ENCODE data around the gene AAGAB. TPM values are rescaled to one million over a fixed set of nuclear protein-coding genes. Genes with fewer than 3 reads are reported as not detected.
A peak's percentile ranks its signal among the peaks of the same experiment; 100 is the strongest.

AAGAB gene
- total RNA-seq, 1 donor from 2014 or later, result 27.8 TPM

GRCh38 chr15:67163180-67163579 lies 91.3 kb downstream of the AAGAB start:
- Histone ChIP-seq H3K9me3 (no peaks in the 10 kb centered on the region), H3K4me3 (no peak overlapping the region), H3K36me3 (peaks cover 0 to 7% of the 10 kb centered on the region in 2 donors), H3K4me1 (peaks cover 12 to 45% of the 10 kb centered on the region in 2 donors), H3K27ac (no peak overlapping the region), H3K27me3 (no peaks in the 10 kb centered on the region)
- DNase-seq (ENCODE audit: low spot score in 2 of 2), result no peak
- intact Hi-C loops (cut with DNase I), result no loop called here
- no peak for TF ChIP-seq CTCF (IDR thresholded peaks at IDR 0.05)

- H3K4me3 ChIP-seq, result no peak overlapping the region
- no peaks in the 10 kb centered on the region for H3K36me3 ChIP-seq
- no peaks in the 10 kb centered on the region for H3K27me3 ChIP-seq
- intact Hi-C loops (cut with DNase I), result no loop called here
- no peak for TF ChIP-seq CTCF (IDR thresholded peaks at IDR 0.05)
- DNase-seq (ENCODE audit: low spot score in 2 of 2), result no peak
- H3K9me3 ChIP-seq, result no peaks in the 10 kb centered on the region
- H3K27ac ChIP-seq, result no peak overlapping the region
- H3K4me1 ChIP-seq, result peaks cover 9 to 38% of the 10 kb centered on the region in 2 donors
Measured at GRCh38 chr15:67161881-67162280, 92.6 kb downstream of the AAGAB start.

- peaks cover 9 to 33% of the 10 kb centered on the region in 2 donors for H3K4me1 ChIP-seq
- no peak for DNase-seq (ENCODE audit: low spot score in 2 of 2)
- no peaks in the 10 kb centered on the region for H3K27me3 ChIP-seq
- no peak overlapping the region for H3K27ac ChIP-seq
- no peaks in the 10 kb centered on the region for H3K9me3 ChIP-seq
- TF ChIP-seq CTCF (IDR thresholded peaks at IDR 0.05), result no peak
- no peak overlapping the region for H3K4me3 ChIP-seq
- intact Hi-C loops (cut with DNase I), result no loop called here
- no peaks in the 10 kb centered on the region for H3K36me3 ChIP-seq
Measured at GRCh38 chr15:67161412-67161811, 93.0 kb downstream of the AAGAB start.

GRCh38 chr15:67158367-67158766 lies 96.1 kb downstream of the AAGAB start:
- no peak for DNase-seq (ENCODE audit: low spot score in 2 of 2)
- no peak for TF ChIP-seq CTCF (IDR thresholded peaks at IDR 0.05)
- Histone ChIP-seq H3K36me3 (no peaks in the 10 kb centered on the region), H3K4me1 (peaks cover 0 to 11% of the 10 kb centered on the region in 2 donors), H3K9me3 (no peaks in the 10 kb centered on the region), H3K27ac (no peak overlapping the region), H3K4me3 (no peak overlapping the region), H3K27me3 (no peaks in the 10 kb centered on the region)
- intact Hi-C loops (cut with DNase I), result no loop called here

GRCh38 chr15:67157521-67158252 lies 96.8 kb downstream of the AAGAB start:
- Histone ChIP-seq H3K27ac (peak overlapping the region in 1 of 2 donors; percentile 15), H3K27me3 (no peaks in the 10 kb centered on the region), H3K4me3 (no peak overlapping the region), H3K4me1 (peaks cover 0 to 11% of the 10 kb centered on the region in 2 donors), H3K36me3 (no peaks in the 10 kb centered on the region), H3K9me3 (no peaks in the 10 kb centered on the region)
- no peak for TF ChIP-seq CTCF (IDR thresholded peaks at IDR 0.05)
- no peak for DNase-seq (ENCODE audit: low spot score in 2 of 2)
- intact Hi-C loops (cut with DNase I), result no loop called here

Measured in ascending aorta (tissue), 2 donors.